IMR-90 (cell line): ENCODE data around the gene TLL1.

Experiments used
- CEBPB ChIP-seq: IDR thresholded peaks from 2 replicates; pipeline ENCODE4 v1.6.1; 2012; ENCODE audit warnings: low read depth, low read length, improper control_type of control experiment
- CTCF ChIP-seq: conservative IDR thresholded peaks from 2 replicates; pipeline ENCODE4 v1.5.1; 2012; ENCODE audit warnings: mild to moderate bottlenecking, low read depth, low read length, improper control_type of control experiment
- ELK1 ChIP-seq: fragments of 150-350 bp; IDR thresholded peaks from 2 replicates; pipeline ENCODE4 v1.6.1; 2016; ENCODE audit warnings: low read depth, mild to moderate bottlenecking, low read length, moderate library complexity, borderline replicate concordance
- FOS ChIP-seq: fragments of 150-350 bp; IDR thresholded peaks from 2 replicates; pipeline ENCODE4 v1.6.1; 2016; ENCODE audit warnings: low read depth, low read length
- MXI1 ChIP-seq: IDR thresholded peaks from 2 replicates; pipeline ENCODE4 v1.6.1; 2012; ENCODE audit warnings: low read depth, mild to moderate bottlenecking, low read length, moderate library complexity, borderline replicate concordance
- NFE2L2 ChIP-seq: fragments of 150-350 bp; IDR thresholded peaks from 2 replicates; pipeline ENCODE4 v1.6.1; 2016; ENCODE audit warnings: low read depth, mild to moderate bottlenecking, low read length
- POLR2A ChIP-seq: IDR thresholded peaks from 2 replicates; pipeline ENCODE4 v1.6.1; 2012; ENCODE audit warnings: mild to moderate bottlenecking, low read depth, low read length
- RCOR1 ChIP-seq: IDR thresholded peaks from 2 replicates; pipeline ENCODE4 v1.6.1; 2012; ENCODE audit warnings: mild to moderate bottlenecking, low read length, improper control_type of control experiment; ENCODE audit not compliant: insufficient replicate concordance
- RFX5 ChIP-seq: IDR thresholded peaks from 2 replicates; pipeline ENCODE4 v1.8.0; 2012; ENCODE audit warnings: low read depth, mild to moderate bottlenecking, low read length, moderate library complexity
- SMC3 ChIP-seq: fragments of 150-350 bp; IDR thresholded peaks from 2 replicates; pipeline ENCODE4 v1.6.1; 2016; ENCODE audit warnings: low read depth, mild to moderate bottlenecking, antibody characterized with exemption, low read length, moderate library complexity
- USF2 ChIP-seq: fragments of 150-350 bp; IDR thresholded peaks from 2 replicates; pipeline ENCODE4 v1.6.1; 2017; ENCODE audit warnings: mild to moderate bottlenecking, antibody characterized with exemption, low read length, low read depth

- TF ChIP-seq CTCF (no peak), USF2 (no peak), NFE2L2 (no peak), RCOR1 (no peak), POLR2A (no peak), ELK1 (no peak), SMC3 (no peak), RFX5 (no peak), FOS (no peak), CEBPB (no peak), MXI1 (no peak)
Measured at GRCh38 chr4:166140951-166141350, 267.9 kb downstream of the TLL1 start.
